Nephron (organoid): ENCODE results near the gene CDC5L.

ENCODE experiments used
- H3K27ac Mint-ChIP-seq, 3 experiments: 2 replicates each; pipeline ENCODE4 v1.8.0; 2020; ENCODE audit warnings: mixed read lengths in 3 of 3, mild to moderate bottlenecking in 2 of 3, moderate library complexity in 1 of 3
- H3K27me3 Mint-ChIP-seq: 2 replicates; pipeline ENCODE4 v1.8.0; 2021; ENCODE audit warnings: low read depth, mild to moderate bottlenecking, moderate library complexity, mixed read lengths
- H3K36me3 Mint-ChIP-seq: 2 replicates; pipeline ENCODE4 v1.8.0; 2020; ENCODE audit warnings: low read depth, mixed read lengths
- H3K4me1 Mint-ChIP-seq: 2 replicates; pipeline ENCODE4 v1.8.0; 2020; ENCODE audit warnings: mixed read lengths
- H3K4me3 Mint-ChIP-seq, 3 experiments: 2 replicates each; pipeline ENCODE4 v1.8.0; 2020; ENCODE audit warnings: mild to moderate bottlenecking in 3 of 3, mixed read lengths in 3 of 3, moderate library complexity in 2 of 3
- H3K9me3 Mint-ChIP-seq: 2 replicates; pipeline ENCODE4 v1.8.0; 2020; ENCODE audit warnings: mixed read lengths
- CTCF ChIP-seq, 3 experiments: fragments of 200-600 bp; sonication (generic); IDR thresholded peaks; one replicate each; pipeline ENCODE4 v1.5.0; 2021; ENCODE audit warnings: antibody characterized with exemption in 3 of 3; ENCODE audit not compliant: unreplicated experiment in 3 of 3

The CDC5L gene

DNA sequence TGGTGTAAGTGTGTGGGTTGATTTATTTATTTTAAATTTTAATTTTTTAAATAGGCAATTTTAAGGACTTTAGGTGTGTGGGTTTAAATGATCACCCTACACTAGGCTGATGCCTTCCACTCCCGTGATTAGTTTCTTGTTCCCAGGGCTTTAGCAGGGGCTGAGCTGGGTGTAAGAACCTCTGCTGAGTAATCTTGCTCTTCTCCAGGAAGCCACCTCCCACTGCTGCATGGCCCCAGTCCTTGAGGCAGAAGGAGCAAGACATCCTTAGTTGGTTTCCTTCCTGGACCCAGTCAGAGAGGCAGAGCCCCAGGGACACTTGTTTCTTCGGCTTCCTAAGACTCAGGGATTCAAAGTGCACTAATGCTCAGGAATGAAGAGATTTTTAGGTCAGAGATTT is 19.8 kb upstream of the CDC5L start:
- Mint-ChIP-seq H3K4me1 (no peaks in the 10 kb centered on the region), H3K27me3 (peaks cover 8% of the 10 kb centered on the region), H3K9me3 (no peaks in the 10 kb centered on the region), H3K4me3 (no peak overlapping the region), H3K36me3 (no peaks in the 10 kb centered on the region), H3K27ac (no peak overlapping the region)
- no peak for TF ChIP-seq CTCF (IDR thresholded peaks at IDR 0.05; ENCODE audit: unreplicated experiment in 3 of 3)

GRCh38 chr6:44373051-44373450 is 14.5 kb upstream of the CDC5L start:
- no peaks in the 10 kb centered on the region for H3K9me3 Mint-ChIP-seq

DNA sequence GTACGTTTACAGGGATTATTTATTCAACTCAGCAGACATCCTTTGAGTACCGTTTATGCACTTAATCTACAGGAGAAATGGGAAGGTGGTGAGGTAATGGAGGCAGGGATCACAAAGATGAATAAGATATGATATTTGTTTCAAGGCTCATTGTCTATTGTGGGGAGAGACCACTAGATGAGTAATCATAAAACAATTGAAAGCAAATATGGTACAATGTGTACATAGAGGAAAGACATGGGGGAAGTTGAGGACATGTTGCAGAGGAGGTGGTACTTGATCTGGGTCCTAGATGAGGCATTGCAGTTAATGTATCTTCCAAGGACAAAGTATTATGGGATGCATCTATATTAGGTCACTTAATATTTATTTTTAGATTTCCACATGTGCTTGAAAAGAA is 13.7 kb upstream of the CDC5L start:
- no peaks in the 10 kb centered on the region for H3K9me3 Mint-ChIP-seq
- TF ChIP-seq CTCF (IDR thresholded peaks at IDR 0.05; ENCODE audit: unreplicated experiment in 3 of 3): no peak
- H3K4me1 Mint-ChIP-seq: no peaks in the 10 kb centered on the region
- H3K27ac Mint-ChIP-seq: no peak overlapping the region
- peaks cover 9% of the 10 kb centered on the region for H3K27me3 Mint-ChIP-seq
- H3K36me3 Mint-ChIP-seq: no peaks in the 10 kb centered on the region
- H3K4me3 Mint-ChIP-seq: no peak overlapping the region

More at GRCh38 chr6:44373051-44373450, 14.5 kb upstream of the CDC5L start:
- H3K4me1 Mint-ChIP-seq: no peaks in the 10 kb centered on the region
- no peak overlapping the region for H3K4me3 Mint-ChIP-seq
- no peaks in the 10 kb centered on the region for H3K36me3 Mint-ChIP-seq
- peaks cover 9% of the 10 kb centered on the region for H3K27me3 Mint-ChIP-seq
- TF ChIP-seq CTCF (IDR thresholded peaks at IDR 0.05; ENCODE audit: unreplicated experiment in 3 of 3): no peak
- H3K27ac Mint-ChIP-seq: no peak overlapping the region

- H3K4me3 Mint-ChIP-seq: no peak overlapping the region
Measured at GRCh38 chr6:44375071-44375470, 12.4 kb upstream of the CDC5L start.

DNA sequence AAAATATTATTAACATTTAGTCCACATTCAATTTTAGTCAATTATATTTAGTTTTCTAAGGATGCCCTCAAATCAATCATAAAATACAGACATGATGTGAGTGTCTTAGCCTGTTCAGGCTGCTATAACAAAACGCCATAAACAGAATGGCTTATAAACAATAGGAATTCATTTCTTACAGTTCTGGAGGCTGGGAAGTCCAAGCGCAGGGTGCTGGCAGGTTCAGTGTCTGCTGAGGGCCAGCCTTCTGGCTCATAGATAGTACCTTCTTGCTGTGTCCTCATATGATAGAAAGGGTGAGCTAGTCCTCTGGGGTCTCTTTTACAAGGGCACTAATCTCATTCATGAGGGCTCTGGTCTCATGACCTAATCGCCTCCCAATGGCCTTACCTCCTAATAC is 10.0 kb upstream of the CDC5L start:
- no peak overlapping the region for H3K4me3 Mint-ChIP-seq
- H3K27me3 Mint-ChIP-seq: peaks cover 9% of the 10 kb centered on the region
- H3K27ac Mint-ChIP-seq: no peak overlapping the region
- no peak for TF ChIP-seq CTCF (IDR thresholded peaks at IDR 0.05; ENCODE audit: unreplicated experiment in 3 of 3)
- H3K4me1 Mint-ChIP-seq: no peaks in the 10 kb centered on the region
- no peaks in the 10 kb centered on the region for H3K36me3 Mint-ChIP-seq
- no peaks in the 10 kb centered on the region for H3K9me3 Mint-ChIP-seq

More at GRCh38 chr6:44375071-44375470, 12.4 kb upstream of the CDC5L start:
- no peak for TF ChIP-seq CTCF (IDR thresholded peaks at IDR 0.05; ENCODE audit: unreplicated experiment in 3 of 3)
- no peaks in the 10 kb centered on the region for H3K9me3 Mint-ChIP-seq
- H3K27me3 Mint-ChIP-seq: peaks cover 9% of the 10 kb centered on the region
- no peaks in the 10 kb centered on the region for H3K4me1 Mint-ChIP-seq
- H3K27ac Mint-ChIP-seq: no peak overlapping the region
- H3K36me3 Mint-ChIP-seq: no peaks in the 10 kb centered on the region

DNA sequence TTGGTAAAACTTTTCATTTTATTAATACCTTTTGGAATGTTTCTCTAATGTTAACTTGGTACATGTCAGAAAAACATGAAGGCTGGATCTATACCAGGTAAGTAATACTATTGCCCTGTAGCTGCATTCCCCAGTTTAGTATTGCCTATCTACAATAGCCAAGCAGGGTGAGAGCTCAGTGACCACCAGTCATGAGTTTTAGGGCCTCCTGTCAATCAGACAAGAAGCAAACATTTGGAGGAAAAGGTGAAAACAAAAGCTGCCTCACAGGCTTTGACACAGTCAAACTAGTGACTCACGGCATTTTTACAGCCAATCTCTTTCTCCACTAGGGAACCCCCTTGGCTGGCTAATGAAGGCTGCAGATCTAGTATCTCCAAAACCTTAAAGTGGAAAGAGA is 9.5 kb upstream of the CDC5L start:
- no peak overlapping the region for H3K27ac Mint-ChIP-seq
- H3K4me3 Mint-ChIP-seq: no peak overlapping the region
- no peaks in the 10 kb centered on the region for H3K4me1 Mint-ChIP-seq
- no peaks in the 10 kb centered on the region for H3K36me3 Mint-ChIP-seq
- no peak for TF ChIP-seq CTCF (IDR thresholded peaks at IDR 0.05; ENCODE audit: unreplicated experiment in 3 of 3)
- H3K9me3 Mint-ChIP-seq: no peaks in the 10 kb centered on the region
- H3K27me3 Mint-ChIP-seq: peaks cover 9% of the 10 kb centered on the region
